ENCODE measurements around the gene OR51B2.
"Not testable (repeated sequence)": the region's sequence is repeated elsewhere in the genome, so short reads cannot be mapped to it uniquely, and the experiment has no call there.

The OR51B2 gene

DNA sequence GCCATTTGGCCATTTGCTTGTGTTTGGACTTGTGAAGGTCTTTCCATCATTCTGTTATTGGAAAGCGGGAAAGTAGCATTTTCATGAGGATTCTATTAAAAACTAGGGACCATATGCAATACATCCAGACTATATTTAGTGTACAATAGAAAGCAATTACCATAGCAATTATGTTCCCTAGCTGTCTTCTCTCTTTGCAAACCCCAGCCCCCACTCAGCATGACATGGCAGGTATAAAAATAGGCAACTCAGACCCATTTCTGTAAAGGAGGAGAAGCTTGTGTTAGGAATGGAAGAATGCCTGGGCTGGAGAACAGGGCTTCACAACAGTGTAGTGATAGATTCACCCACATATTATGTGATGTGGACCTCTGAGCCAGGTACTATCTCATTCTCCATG lies 39.6 kb upstream of the OR51B2 start:
- FAIRE-seq: no peak
- no peak for DNase-seq (ENCODE audit: insufficient read length, low spot score)

DNA sequence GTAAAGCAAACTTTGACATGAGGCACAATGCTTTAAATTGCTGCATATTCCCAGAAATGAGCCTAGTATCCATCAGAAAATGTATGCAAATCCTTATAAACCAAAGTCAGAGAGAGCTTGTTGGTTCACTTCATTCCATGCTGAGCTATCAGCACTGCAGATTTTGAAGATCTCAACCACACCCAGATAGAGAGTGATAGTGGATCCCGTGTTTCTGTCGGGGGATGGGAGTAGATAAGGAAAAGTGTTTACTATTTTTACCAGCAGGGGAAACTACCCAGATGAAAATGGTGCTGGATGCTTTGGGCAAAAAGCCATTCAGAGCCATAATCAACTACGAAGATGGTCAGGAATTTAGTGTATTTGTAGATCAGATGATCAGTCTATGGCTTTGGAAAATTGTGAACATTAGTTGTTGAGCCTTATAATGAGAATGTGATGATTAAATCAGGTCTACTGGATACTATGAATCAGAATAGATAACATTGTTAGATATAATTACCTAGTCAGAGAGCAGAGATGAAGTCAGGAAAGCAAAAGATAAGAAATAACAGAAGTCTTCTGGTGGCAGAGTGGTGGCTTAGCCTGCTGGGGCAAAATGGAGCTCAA lies 38.0 kb upstream of the OR51B2 start:
- FAIRE-seq: no peak
- TF ChIP-seq, protein P1, sequence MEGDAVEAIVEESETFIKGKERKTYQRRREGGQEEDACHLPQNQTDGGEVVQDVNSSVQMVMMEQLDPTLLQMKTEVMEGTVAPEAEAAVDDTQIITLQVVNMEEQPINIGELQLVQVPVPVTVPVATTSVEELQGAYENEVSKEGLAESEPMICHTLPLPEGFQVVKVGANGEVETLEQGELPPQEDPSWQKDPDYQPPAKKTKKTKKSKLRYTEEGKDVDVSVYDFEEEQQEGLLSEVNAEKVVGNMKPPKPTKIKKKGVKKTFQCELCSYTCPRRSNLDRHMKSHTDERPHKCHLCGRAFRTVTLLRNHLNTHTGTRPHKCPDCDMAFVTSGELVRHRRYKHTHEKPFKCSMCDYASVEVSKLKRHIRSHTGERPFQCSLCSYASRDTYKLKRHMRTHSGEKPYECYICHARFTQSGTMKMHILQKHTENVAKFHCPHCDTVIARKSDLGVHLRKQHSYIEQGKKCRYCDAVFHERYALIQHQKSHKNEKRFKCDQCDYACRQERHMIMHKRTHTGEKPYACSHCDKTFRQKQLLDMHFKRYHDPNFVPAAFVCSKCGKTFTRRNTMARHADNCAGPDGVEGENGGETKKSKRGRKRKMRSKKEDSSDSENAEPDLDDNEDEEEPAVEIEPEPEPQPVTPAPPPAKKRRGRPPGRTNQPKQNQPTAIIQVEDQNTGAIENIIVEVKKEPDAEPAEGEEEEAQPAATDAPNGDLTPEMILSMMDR (IDR thresholded peaks at IDR 0.05; ENCODE audit: insufficient read depth, missing control alignments): no peak
- DNase-seq (ENCODE audit: insufficient read length, low spot score): no peak

More for the DNA sequence above, 39.6 kb upstream of the OR51B2 start:
- TF ChIP-seq, protein P1 (IDR thresholded peaks at IDR 0.05; ENCODE audit: insufficient read depth, missing control alignments): no peak

GRCh38 chr11:5356031-5356430 lies 31.9 kb upstream of the OR51B2 start:
- DNase-seq (ENCODE audit: insufficient read length, low spot score); FAIRE-seq: not testable (repeated sequence)

DNA sequence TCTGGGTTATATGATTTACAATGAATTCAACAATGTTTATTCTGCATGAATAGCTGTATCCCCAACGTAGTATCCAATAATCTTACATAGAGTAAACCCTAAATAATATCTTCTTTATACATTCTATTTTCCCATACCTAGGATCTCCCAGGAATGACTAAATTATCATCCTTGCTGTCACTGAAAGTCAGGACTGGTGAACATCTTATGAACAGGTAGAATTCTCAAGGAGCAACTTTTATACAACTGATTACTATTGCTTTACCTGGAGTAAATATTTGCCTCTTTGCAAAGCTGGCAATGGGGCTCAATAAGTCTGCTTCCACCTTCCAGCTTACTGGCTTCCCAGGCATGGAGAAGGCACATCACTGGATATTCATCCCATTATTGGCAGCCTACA lies 27.1 kb upstream of the OR51B2 start, which contains the start of gene OR51B6:
Gene OR51B6, plus strand, starts transcription at position 301 of the 400 bp plus-strand sequence. Its CDS starts 0 bp downstream, at position 301.
- FAIRE-seq (no peak), DNase-seq (ENCODE audit: insufficient read length, low spot score) (no peak)
- TF ChIP-seq, protein P1 (IDR thresholded peaks at IDR 0.05; ENCODE audit: insufficient read depth, missing control alignments): no peak

GRCh38 chr11:5349550-5349949 lies 25.5 kb upstream of the OR51B2 start:
- no peak for DNase-seq (ENCODE audit: insufficient read length, low spot score)
- TF ChIP-seq, protein P1 (IDR thresholded peaks at IDR 0.05; ENCODE audit: insufficient read depth, missing control alignments): no peak
- no peak for FAIRE-seq

GRCh38 chr11:5348551-5349194 lies 24.6 kb upstream of the OR51B2 start:
- FAIRE-seq (no peak), DNase-seq (ENCODE audit: insufficient read length, low spot score) (no peak)
- TF ChIP-seq, protein P1 (IDR thresholded peaks at IDR 0.05; ENCODE audit: insufficient read depth, missing control alignments): no peak

DNA sequence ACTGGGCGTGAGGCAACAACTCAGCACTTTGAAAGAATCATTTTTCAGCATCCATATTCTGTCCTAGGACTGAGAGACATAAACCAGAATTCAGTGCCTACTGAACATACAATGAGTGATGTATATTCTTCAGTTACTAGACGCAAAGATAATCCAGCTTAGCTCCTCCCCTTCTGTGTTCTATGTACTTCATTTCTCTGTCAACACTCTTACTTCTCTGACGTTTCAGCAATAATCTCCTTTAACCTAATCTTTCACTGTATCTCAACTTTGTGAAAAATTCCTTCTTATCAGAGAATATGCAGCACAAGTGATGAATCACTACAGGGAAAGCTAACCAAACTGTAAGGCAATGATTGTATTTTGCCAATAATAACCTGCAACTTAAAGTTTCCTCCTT lies 21.7 kb upstream of the OR51B2 start:
- TF ChIP-seq, protein P1 (IDR thresholded peaks at IDR 0.05; ENCODE audit: insufficient read depth, missing control alignments): no peak
- no peak for FAIRE-seq
- DNase-seq (ENCODE audit: insufficient read length, low spot score): no peak

Data from D721Med (cell line).